ENCODE data around the gene TMEM97. TPM values are rescaled to one million over a fixed set of nuclear protein-coding genes. Genes with fewer than 3 reads are reported as not detected.
"Not testable (repeated sequence)": the region's sequence is repeated elsewhere in the genome, so short reads cannot be mapped to it uniquely, and the experiment has no call there.

TMEM97 gene
- total RNA-seq, 2 experiments from 2014 or later = 24.4 to 34.8 TPM

GRCh38 chr17:28334666-28335200 lies 15.7 kb downstream of the TMEM97 start:
- ChIA-PET POLR2A (interaction anchor here (1.5 kb wide), 1 partner anchor 23 kb away, joined by 9 read pairs; the partner anchor contains the start of gene POLDIP2), CTCF (interaction anchor here (0.9 to 2.1 kb wide), 7 partner anchors 14 to 65 kb away, joined by 3 to 5 read pairs (median 4); partner anchors contain the start of gene POLDIP2)
- Mint-ChIP-seq H3K36me3 (ENCODE audit: low read depth) (peaks cover 6% of the 10 kb centered on the region), H3K27me3 (no peaks in the 10 kb centered on the region), H3K4me1 (peaks cover 39% of the 10 kb centered on the region), H3K4me3 (peak overlapping the region; percentile 85), H3K27ac (peak overlapping the region; percentile 91), H3K9me3 (no peaks in the 10 kb centered on the region)
- peak; percentile 27 for DNase-seq

- POLR2A ChIA-PET = interaction anchor here (0.7 to 1.5 kb wide), 2 partner anchors 22 to 49 kb away, joined by 4 to 9 read pairs; partner anchors contain the start of gene POLDIP2
- peak; percentile 99 for DNase-seq
- Mint-ChIP-seq H3K27me3 (no peaks in the 10 kb centered on the region), H3K4me1 (peaks cover 39% of the 10 kb centered on the region), H3K36me3 (ENCODE audit: low read depth) (peaks cover 6% of the 10 kb centered on the region), H3K9me3 (no peaks in the 10 kb centered on the region), H3K27ac (peak within 1 kb of the TSS; percentile 91), H3K4me3 (peak within 1 kb of the TSS; percentile 85)
- CTCF ChIA-PET = interaction anchor here (0.6 to 2.1 kb wide), 11 partner anchors 10 to 450 kb away, joined by 3 to 9 read pairs (median 3); partner anchors contain the start of gene POLDIP2
Observed at GRCh38 chr17:28335201-28335958, 16.4 kb downstream of the TMEM97 start, which contains the start of the genes IFT20 and TNFAIP1. TSS of gene IFT20 (minus strand) at chr17:28335472. CDS start at chr17:28331985, 3,487 bp downstream. TSS of gene TNFAIP1 (plus strand) at chr17:28335761. CDS start at chr17:28339522, 3,761 bp downstream.

- CTCF ChIA-PET = interaction anchor here (0.6 to 2.1 kb wide), 11 partner anchors 9 to 451 kb away, joined by 3 to 9 read pairs (median 4); partner anchors contain the start of gene POLDIP2
- peaks cover 39% of the 10 kb centered on the region for H3K4me1 Mint-ChIP-seq
Observed at GRCh38 chr17:28335959-28336871, 17.2 kb downstream of the TMEM97 start.

GRCh38 chr17:28338056-28338768 lies 19.2 kb downstream of the TMEM97 start:
- POLR2A ChIA-PET = interaction anchor here (1.1 kb wide), 1 partner anchor 19 kb away, joined by 3 read pairs; the partner anchor contains the start of gene POLDIP2
- Mint-ChIP-seq H3K36me3 (ENCODE audit: low read depth) (peaks cover 10% of the 10 kb centered on the region), H3K4me3 (no peak overlapping the region), H3K9me3 (no peaks in the 10 kb centered on the region), H3K27me3 (no peaks in the 10 kb centered on the region), H3K27ac (no peak overlapping the region), H3K4me1 (peaks cover 37% of the 10 kb centered on the region)
- DNase-seq = no peak
- CTCF ChIA-PET = interaction anchor here (1.1 to 1.7 kb wide), 2 partner anchors 13 to 19 kb away, joined by 3 to 4 read pairs; partner anchors contain the start of gene POLDIP2

More at GRCh38 chr17:28335959-28336871, 17.2 kb downstream of the TMEM97 start:
- POLR2A ChIA-PET = interaction anchor here (0.7 to 1.5 kb wide), 2 partner anchors 21 to 48 kb away, joined by 4 to 9 read pairs; partner anchors contain the start of gene POLDIP2
- H3K4me3 Mint-ChIP-seq = peak overlapping the region; percentile 85
- peak overlapping the region; percentile 91 for H3K27ac Mint-ChIP-seq
- no peaks in the 10 kb centered on the region for H3K27me3 Mint-ChIP-seq
- peaks cover 6% of the 10 kb centered on the region for H3K36me3 Mint-ChIP-seq (ENCODE audit: low read depth)
- no peaks in the 10 kb centered on the region for H3K9me3 Mint-ChIP-seq
- DNase-seq = peak; percentile 40

GRCh38 chr17:28338769-28339212 lies 19.8 kb downstream of the TMEM97 start:
- H3K27ac Mint-ChIP-seq; H3K27me3 Mint-ChIP-seq; DNase-seq; CTCF ChIA-PET; H3K4me3 Mint-ChIP-seq; H3K36me3 Mint-ChIP-seq (ENCODE audit: low read depth); H3K9me3 Mint-ChIP-seq: not testable (repeated sequence)
- peaks cover 33% of the 10 kb centered on the region for H3K4me1 Mint-ChIP-seq
- POLR2A ChIA-PET = interaction anchor here (1.1 kb wide), 1 partner anchor 19 kb away, joined by 3 read pairs; the partner anchor contains the start of gene POLDIP2

- H3K9me3 Mint-ChIP-seq = no peaks in the 10 kb centered on the region
- ChIA-PET POLR2A (no interaction called here), CTCF (no interaction called here)
- no peaks in the 10 kb centered on the region for H3K27me3 Mint-ChIP-seq
- H3K36me3 Mint-ChIP-seq (ENCODE audit: low read depth) = peaks cover 12% of the 10 kb centered on the region
- H3K27ac Mint-ChIP-seq = no peak overlapping the region
- H3K4me1 Mint-ChIP-seq = peaks cover 29% of the 10 kb centered on the region
- H3K4me3 Mint-ChIP-seq = no peak overlapping the region
- DNase-seq = no peak
Observed at GRCh38 chr17:28339431-28339830, 20.4 kb downstream of the TMEM97 start.

GRCh38 chr17:28340374-28340773 lies 21.4 kb downstream of the TMEM97 start:
- Mint-ChIP-seq H3K27ac (no peak overlapping the region), H3K36me3 (ENCODE audit: low read depth) (peaks cover 15% of the 10 kb centered on the region), H3K9me3 (no peaks in the 10 kb centered on the region), H3K4me1 (peaks cover 23% of the 10 kb centered on the region), H3K27me3 (no peaks in the 10 kb centered on the region), H3K4me3 (no peak overlapping the region)
- no peak for DNase-seq
- ChIA-PET CTCF (no interaction called here), POLR2A (no interaction called here)

GRCh38 chr17:28341516-28341915 lies 22.5 kb downstream of the TMEM97 start:
- DNase-seq = no peak
- ChIA-PET CTCF (no interaction called here), POLR2A (no interaction called here)
- Mint-ChIP-seq H3K9me3 (no peaks in the 10 kb centered on the region), H3K4me1 (peaks cover 18% of the 10 kb centered on the region), H3K36me3 (ENCODE audit: low read depth) (peaks cover 20% of the 10 kb centered on the region), H3K4me3 (no peak overlapping the region), H3K27me3 (no peaks in the 10 kb centered on the region), H3K27ac (no peak overlapping the region)

- H3K27me3 Mint-ChIP-seq = no peaks in the 10 kb centered on the region
- H3K36me3 Mint-ChIP-seq (ENCODE audit: low read depth) = peaks cover 22% of the 10 kb centered on the region
- POLR2A ChIA-PET = no interaction called here
- CTCF ChIA-PET = no interaction called here
- no peak for DNase-seq
- H3K4me3 Mint-ChIP-seq = no peak overlapping the region
- H3K9me3 Mint-ChIP-seq = no peaks in the 10 kb centered on the region
- peak overlapping the region; percentile 57 for H3K27ac Mint-ChIP-seq
- H3K4me1 Mint-ChIP-seq = peaks cover 10% of the 10 kb centered on the region
Observed at GRCh38 chr17:28342313-28342712, 23.3 kb downstream of the TMEM97 start.

- DNase-seq = no peak
- Mint-ChIP-seq H3K36me3 (ENCODE audit: low read depth) (peaks cover 27% of the 10 kb centered on the region), H3K4me1 (peaks cover 5% of the 10 kb centered on the region), H3K4me3 (no peak overlapping the region), H3K27me3 (no peaks in the 10 kb centered on the region), H3K27ac (no peak overlapping the region), H3K9me3 (no peaks in the 10 kb centered on the region)
- POLR2A ChIA-PET = no interaction called here
- CTCF ChIA-PET = interaction anchor here (1.6 kb wide), 1 partner anchor 10 kb away, joined by 3 read pairs; no protein-coding TSS in a partner anchor
Observed at GRCh38 chr17:28343491-28343932, 24.5 kb downstream of the TMEM97 start.

- Mint-ChIP-seq H3K4me3 (no peak overlapping the region), H3K27ac (no peak overlapping the region), H3K27me3 (no peaks in the 10 kb centered on the region), H3K9me3 (no peaks in the 10 kb centered on the region), H3K36me3 (ENCODE audit: low read depth) (peaks cover 31% of the 10 kb centered on the region), H3K4me1 (peaks cover 2% of the 10 kb centered on the region)
- CTCF ChIA-PET = interaction anchor here (1.6 kb wide), 1 partner anchor 10 kb away, joined by 3 read pairs; no protein-coding TSS in a partner anchor
- DNase-seq = no peak
- POLR2A ChIA-PET = no interaction called here
Observed at GRCh38 chr17:28344011-28344410, 25.0 kb downstream of the TMEM97 start.
